Lung microvascular endothelial cell (primary cell): ENCODE measurements around the gene BRI3. TPM values are rescaled to one million over a fixed set of nuclear protein-coding genes. Genes with fewer than 3 reads are reported as not detected.

Source experiments
- DNase-seq, 2 donors: peaks; one replicate each; pipeline versions ENCODE4 v3.0.0 to v3.0.0-alpha.2; 2010; ENCODE audit warnings: low read depth in 2 of 2
- total RNA-seq: library from RNA; depleted of rRNA; stranded (reverse); fragments of >200 nt; gene quantifications from 2 replicates; pipeline ENCODE4 v1.2.1, GENCODE V29; 2014

The BRI3 gene
- total RNA-seq, 1 donor from 2014 or later: 68.5 TPM

DNA sequence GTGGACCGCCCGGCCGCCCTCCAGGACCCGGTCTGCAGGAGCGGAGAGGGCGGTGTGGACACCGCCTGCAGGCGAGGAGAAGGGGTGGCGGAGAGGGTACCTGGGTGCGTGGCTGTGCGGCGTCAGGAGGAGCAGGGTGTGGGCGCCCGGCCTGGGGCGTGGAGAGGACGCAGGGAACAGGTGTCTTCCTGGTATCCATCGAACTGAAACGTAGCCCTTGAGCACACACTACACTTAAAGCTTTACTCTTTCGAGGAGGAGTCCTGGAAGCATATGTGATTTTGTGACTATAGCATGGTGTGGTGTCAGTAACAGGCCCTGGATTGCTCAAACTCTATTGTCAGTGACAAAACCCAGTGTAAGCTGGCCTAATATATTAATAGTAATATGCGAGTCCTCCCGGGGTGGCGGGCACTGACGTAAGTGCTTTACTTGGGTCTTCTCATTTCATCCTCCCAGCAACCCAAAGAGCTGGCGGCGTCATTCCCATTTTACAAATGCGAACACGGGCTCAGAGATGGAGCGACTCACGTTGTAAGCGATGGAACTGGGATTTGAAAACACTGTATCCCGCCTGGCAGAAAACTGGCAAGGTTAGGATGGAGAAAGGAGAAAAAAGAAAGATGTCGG, 28.9 kb upstream of the BRI3 start:
- DNase-seq: no peak

DNA sequence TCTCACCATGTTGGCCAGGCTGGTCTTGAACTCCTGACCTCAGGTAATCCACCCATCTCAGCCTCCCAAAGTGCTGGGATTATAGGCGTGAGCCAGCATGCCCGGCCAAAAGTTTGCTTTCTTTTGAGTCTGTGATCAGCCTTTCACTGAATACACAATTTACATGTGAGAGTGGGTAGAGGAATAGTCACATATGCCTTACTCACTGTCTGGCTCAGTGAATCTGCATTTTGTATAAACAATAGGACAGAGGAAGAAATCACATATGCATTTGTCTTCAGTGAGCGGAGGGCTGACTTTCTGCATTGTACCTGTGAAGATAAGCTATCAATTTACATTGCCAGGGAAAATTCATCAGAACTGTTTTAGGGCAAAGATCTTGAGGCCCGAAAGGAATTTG, 27.0 kb upstream of the BRI3 start:
- no peak for DNase-seq

DNA sequence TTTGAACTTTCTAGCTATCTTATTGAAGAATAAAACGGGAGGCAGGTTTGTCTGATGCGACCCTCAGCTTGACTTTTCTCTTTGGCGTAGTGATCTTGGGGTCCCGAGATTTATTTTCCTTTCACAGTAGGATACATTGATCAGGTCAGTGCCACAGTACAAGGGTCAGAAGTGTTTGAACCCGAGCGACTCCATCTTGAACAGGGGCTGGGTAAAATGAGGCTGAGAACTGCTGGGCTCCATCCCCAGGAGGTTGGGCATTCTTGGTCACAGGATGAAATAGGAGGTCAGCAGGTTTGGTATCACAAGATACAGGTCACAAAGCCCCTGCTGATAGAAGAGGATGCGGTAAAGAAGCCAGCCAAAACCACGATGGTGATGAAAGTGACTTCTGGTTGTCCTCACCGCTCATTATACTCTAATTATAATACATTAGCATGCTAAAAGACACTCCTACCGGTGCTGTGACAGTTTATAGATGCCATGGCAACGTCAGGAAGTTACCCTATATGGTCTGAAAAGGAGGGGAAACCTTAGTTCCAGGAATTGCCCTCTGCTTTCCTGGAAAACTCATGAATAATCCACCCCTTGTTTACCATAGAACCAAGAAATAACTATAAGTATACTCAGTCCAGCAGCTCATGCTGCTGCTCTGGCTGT, 26.4 kb upstream of the BRI3 start:
- peak in 1 of 2 donors; percentile 40 for DNase-seq

DNA sequence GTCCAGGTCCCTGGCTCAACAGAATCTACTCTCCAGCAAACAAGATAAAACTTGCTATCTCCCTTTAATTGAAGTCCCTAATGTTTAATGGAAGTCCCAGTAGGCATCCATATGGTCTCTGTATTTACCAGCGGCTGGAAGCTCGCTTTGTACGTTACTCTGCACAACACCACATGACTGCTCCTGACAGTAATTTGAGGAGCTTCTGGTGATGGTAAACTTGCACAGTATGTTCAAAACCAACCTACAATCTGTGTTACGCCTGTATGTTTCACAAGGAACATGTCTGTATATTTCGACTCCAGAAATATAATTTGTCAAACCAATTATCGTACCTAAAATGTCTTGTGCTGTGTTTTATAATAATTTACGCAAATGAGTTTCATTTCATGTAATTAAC, 25.1 kb upstream of the BRI3 start:
- DNase-seq: no peak

DNA sequence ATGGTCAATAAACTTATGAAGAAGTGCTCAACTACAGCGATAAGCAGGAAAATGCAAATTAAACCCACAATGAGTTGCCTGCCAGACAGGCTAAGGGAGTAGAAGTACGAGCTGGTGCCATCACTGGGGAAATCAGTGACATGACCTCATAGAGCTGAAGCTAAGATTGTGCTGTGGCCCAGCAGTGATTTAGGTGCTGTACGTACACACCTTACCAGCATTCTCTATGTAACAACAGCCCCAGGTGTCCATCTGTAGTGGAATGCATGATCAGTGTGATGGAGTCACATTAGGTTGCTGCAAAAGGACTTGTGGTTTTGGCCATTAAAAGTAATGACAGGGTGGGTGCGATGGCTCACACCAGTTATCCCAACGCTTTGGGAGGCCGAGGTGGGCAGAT, 23.8 kb upstream of the BRI3 start:
- DNase-seq: no peak

DNA sequence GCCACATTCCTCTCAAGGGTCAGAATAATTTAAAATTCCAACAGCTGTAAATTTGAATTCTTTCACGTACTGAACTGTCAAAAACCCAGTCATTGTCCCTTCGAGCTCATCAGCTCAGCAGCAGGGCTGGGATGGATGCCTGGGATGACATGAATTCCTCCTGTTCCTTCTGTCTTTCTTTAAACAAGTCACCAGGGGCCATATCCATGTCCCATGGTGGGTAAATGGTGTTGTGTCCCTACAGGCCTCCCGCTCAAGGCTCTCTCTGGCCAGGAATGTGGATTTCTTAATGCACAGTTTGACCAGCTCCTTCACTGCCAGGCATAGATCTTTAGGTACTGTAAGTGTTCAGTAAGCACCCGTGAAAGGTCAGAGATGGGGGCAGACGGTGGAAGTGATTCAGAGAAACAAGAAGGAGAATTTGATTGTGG, 15.6 kb upstream of the BRI3 start:
- peak in 1 of 2 donors; percentile 66 for DNase-seq

DNA sequence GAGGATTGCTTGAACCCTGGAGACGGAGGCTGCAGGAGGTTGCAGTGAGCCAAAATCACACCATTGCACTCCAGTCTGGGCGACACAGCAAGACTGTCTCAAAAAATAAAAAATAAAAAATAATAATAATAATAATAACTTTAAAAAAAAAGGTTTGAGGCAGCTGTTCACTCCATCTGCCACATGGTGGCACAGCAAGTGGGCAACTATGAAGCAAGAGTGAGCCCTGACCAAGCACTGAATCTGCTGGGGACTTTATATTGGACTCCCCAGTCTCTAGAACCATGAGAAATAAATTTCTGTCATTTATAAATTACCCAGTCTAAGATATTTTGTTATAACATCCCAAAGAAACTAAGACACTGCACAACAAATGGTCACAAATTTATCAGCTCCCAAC, 14.6 kb upstream of the BRI3 start:
- DNase-seq: peak; percentile 36 to 63

DNA sequence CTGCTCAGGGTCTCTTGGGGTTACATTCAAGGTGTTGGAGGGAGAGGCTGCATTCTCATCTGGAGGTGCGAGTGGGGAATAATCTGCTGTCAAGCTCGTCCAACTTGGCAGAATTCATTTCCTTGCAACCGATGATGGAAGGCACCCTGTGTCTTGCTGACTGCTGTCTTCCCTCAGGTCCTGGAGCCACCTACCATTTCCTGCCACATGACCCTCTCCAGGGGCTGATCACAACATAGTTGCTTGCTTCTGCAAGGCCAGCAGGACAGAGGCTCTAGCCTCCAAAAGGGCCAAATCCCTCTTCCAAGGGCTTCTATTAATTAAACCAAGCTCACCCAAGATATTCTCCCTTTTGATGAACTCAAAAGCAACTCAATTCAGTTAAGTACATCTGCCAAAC, 14.2 kb upstream of the BRI3 start:
- no peak for DNase-seq

DNA sequence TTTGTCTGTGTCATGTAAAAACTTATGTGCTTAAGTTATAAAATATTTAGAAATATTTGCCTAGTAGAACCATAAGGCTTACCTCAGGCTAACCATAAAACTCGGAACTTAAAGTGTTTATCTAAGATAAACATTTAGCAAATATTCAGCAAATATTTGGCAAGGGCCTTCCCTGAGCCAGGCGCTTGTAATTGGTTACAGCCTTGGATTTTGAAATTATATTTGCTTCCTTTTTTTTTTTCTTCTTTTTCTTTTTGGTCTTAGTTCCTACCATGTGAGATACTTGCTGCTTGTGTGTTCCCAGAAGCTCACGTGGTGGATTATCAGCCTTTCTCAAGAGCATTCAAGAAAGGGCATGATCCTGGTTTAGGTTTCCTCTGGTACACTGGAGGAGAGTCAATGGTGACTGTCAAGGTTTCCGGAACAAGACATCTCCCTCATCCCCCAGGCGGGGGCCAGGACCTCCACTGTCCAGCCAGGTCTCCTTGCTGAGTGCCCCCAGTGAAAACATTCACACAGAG, 5.2 kb upstream of the BRI3 start:
- no peak for DNase-seq

DNA sequence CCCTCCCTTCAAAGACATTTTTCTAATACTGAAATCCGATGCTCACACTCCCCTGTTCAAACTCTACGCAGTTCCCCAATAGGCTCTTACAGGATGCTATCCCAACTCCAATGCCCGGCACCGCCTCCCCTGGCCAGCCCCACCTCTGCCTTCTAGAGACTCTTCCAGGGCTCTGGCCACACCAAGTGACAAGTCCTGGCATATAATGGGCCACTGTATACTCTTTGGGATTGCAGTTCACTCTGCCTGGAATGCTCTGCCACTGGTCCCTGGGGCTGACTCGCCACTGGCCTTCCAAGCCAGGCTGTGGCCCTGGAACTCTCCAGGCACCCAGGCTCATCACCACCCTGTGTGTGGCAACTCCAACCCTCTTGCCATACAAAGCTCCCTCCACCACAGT, 3.1 kb upstream of the BRI3 start:
- no peak for DNase-seq

DNA sequence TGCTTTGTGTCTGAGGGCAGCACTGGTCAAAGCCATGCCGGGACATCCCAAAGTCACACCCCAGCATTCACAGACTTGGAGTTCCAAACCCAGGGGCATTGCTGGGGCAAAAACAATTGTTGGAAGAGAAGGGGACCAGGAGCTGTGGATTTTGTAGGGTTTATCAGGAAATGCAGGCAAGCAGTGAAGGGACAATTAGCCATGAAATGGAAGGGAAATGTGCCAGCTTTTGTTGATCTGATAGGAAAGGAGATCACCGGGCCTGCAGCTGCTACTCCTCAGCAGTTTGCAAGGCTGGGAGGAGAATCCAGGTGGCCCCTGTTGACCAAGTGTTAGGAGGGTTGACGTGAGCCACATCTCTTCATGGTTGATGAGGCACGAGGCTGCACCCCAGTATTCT, 2.5 kb upstream of the BRI3 start:
- no peak for DNase-seq

DNA sequence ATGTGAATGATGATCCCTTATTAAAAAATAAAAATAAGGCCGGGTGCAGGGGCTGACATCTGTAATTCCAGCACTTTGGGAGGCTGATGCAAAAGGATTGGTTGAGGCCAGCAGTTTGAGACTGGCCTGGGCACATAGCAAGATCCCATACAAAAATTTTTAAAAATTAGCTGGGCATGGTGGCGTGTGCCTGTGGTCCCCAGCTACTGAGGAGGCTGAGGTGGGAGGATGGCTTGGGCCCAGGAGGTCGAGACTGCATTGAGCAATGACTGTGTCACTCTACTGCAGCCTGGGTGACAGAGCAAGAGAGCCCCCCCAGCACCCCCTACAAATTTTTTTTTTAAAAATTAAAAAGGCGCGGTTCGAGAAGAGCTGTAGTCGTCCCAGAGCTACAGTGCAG, 1.2 kb upstream of the BRI3 start:
- DNase-seq: no peak

DNA sequence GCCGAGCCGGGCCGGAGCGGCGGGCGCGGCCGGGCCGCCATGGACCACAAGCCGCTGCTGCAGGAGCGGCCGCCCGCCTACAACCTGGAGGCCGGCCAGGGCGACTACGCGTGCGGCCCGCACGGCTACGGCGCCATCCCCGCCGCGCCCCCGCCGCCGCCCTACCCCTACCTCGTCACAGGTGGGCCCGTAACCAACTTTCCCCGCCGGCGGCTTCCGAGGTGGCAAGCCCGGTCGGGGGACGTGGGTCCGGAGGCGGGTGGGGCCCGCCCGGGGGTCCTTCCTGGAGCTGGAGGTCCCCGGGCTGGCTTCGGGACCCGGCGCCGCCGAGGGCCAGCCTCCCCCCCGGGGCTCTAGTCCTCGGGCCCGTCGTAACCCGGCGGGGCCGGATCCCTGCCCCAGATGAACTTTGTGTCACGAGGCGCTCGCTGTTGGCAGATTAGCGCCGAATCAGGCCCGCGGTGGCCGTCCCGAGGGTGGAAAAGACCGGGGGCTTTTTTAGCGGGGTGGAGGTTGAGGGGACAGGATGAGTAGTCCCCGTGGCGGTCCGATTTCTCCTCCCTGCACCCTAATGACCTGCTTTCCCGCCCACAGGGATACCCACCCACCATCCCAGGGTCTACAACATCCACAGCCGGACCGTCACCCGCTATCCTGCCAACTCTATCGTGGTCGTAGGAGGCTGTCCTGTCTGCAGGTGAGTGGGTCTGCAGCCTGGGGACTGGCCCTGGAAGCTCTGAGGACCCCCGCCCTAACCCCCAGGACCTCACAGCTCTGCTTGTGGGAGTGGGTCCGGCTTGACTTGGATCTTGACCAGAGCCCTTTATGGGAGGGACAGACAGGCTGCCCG, 496 bp downstream of the BRI3 start:
- DNase-seq: peak; percentile 23 to 31

DNA sequence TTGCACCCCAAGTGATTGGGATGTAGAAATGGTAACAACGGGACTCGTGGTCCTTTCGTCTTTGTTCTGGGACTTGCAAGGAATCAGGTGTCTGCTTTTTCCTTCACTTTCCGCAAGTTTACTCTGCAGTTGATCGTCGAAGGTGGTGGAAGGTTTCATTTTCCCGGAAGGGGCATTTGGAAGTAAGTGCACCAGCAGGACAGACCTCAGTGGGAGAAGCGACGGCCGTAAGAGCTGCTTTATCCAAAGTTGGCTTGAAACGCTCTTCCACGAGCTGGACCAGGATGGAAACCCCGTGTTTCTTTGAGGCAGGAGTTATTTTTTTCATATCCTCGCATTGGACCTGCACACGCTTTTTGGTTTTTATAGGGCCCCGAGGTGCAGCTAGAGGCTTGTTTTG, 1.2 kb downstream of the BRI3 start:
- peak; percentile 37 to 38 for DNase-seq

DNA sequence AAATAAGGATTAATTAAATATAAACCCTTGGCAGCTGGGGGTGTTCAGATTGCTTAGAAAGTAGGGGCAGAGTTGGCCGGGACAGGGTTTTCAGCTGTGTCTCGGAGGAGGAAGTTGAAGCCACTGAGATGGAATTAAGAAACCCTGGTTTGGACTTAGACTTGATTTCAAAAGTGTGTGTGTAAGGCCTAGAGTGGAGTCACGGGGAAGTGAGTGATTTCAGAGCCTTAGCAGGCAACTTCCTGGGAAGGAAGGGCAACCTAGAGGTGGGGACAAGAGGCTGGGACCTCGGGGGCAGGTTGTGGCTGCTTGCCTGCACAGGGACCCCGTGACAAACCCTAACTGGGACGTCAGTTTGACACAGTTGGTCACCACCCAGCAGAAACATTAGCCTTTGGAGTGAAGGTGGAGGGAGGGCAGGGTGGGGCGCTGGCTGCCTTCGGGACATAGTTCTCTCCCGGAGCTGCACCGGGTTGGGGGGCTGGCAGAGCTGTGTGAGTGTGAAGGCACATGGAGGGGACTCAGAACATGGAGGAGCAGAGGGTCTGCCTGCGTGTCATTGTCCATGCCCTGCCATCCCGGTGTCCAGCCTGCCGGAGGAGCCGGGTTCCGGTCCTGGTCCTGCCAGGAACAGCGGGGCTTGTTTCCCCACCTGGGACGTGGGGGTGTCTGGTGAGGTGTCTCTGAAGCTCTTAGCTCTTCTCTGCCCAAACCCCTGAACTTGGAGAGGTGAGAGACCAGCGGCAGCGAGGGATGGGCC, 1.8 kb downstream of the BRI3 start:
- peak; percentile 21 to 80 for DNase-seq

DNA sequence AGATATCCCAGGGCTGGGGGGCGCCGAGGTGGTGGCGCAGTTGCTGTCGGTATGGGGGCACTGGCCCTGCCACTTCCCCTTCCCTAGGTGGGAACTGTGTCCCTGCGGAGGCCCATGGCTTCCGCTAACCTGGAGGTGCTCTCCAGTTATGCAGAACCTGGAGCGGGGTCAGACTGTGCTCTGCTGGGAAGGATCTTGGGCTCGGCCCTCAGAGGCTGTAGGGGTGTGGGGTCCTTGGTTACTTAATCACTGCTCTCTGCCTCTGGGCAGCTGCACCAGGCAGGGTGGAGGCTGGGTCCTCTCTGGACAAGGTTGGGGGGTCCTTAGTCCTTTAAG, 2.4 kb downstream of the BRI3 start:
- peak in 1 of 2 donors; percentile 18 for DNase-seq

DNA sequence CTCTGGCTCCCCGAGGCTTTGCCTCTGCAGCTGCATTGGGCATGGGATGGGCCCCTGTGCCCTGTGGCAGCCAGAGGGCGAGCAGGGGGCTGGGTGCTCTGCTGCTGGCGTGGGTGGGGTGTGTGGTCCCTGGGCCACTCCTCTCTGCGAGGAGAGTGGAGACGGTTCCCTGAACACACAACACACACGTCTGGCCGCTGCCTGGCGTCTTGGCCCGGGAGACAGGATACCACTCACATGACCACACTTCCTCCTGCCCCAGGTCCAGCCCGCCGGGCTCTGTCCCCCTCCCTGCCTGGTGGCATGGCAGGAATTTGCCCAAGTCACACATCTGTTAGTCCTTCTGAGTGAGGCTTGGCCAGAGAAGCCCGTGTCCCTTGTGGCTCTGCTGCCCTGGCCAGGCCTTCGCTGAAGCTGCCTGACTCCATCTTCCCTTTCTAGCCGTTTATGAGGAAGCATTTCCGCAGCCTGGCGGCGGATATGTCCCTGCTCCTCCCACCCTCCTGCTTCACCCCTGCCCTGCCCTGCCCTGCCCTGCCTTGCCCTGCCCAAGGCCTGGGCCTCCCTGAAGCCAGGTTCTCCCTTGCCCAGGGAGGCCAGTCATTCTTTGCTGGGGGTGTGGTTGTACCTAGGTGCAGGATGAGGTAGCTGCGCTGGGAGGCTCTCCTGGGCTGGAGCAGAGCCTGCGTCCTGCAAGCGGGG, 3.0 kb downstream of the BRI3 start:
- peak; percentile 59 to 89 for DNase-seq

DNA sequence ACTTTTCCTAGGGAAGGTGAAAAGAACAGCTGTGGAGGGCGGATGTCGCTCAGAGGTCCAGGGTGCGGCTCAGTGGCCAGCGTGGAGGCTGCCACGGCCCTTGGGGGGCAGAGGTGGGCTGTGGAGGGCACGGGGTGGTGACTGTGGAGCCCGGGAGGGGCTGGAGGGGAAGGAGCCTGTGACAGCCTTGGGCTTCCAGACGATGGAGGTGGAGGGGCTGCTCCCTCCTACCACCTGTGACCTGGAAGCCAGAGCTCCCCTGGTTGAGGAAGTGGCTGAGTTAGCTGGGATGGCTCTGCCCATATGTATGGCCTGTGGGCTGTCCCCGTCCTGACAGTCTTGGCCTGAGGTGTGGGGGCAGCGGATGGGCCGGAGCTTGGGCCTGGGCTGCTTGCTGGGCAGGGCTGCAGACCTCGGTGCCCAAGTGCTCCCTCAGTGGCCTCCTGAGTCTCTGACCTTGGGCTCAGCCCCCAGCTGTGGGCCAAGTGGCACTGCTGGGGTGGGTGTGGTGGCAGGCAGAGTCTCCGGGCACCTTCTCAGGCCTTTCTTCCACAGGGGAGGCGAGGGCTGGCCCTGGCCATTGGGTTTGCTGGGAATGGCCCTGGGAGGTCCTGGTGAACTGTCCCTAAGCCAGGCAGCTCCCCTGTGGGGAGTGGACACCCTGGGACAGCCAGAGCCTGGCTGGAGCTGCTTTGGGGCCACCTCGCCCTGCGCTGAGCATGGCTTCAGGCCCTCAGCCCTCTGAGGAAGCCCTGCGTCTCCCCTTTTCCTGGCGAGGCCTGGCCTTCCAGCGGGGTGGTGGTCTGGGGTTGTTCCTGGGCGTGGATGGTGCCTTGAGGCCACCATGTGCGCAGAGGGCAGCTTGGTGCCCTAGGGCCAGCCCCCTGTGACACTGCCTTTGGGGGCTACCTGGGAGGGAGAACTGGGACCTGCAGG, 3.9 kb downstream of the BRI3 start:
- DNase-seq: no peak

DNA sequence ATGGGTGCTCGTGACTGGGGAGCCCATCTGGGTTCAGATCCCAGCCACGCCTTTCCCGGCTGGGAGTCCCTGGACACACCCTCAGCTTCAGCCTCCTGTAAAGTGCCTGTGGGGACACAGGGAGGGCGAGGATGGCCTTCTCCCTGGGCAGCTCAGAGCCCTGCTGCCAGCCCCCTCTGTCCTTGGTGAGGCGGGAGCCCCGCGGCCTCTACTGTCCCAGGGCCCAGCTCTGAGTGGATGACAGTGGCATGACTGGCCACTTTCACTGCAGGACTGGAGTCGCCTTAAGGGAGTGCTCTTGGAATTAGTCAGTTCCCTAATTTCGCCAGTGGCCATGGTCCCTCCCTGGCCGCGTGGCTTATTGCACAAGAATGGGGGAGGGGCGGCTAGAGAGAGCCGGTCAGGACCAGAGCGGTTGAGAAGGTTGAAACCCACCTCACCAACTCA, 4.6 kb downstream of the BRI3 start:
- DNase-seq: peak; percentile 19 to 40
